Muscle layer of duodenum (tissue), 2 donors: ENCODE measurements around the gene ACLY.
A peak's percentile ranks its signal among the peaks of the same experiment; 100 is the strongest.

Experiments used
- H3K27ac ChIP-seq: one replicate; pipeline ENCODE4 v1.7.0; 2013; ENCODE audit warnings: mild to moderate bottlenecking, low read length
- H3K27me3 ChIP-seq: one replicate; pipeline ENCODE4 v1.7.0; 2013; ENCODE audit warnings: low read depth, mild to moderate bottlenecking, control low read depth, low read length
- H3K36me3 ChIP-seq, 2 donors: one replicate each; pipeline ENCODE4 v1.7.0; 2013; ENCODE audit warnings: low read length in 2 of 2, control low read depth in 1 of 2, mild to moderate bottlenecking in 1 of 2; ENCODE audit not compliant: insufficient read depth in 2 of 2, control insufficient read depth in 1 of 2
- H3K4me1 ChIP-seq, 2 donors: one replicate each; pipeline ENCODE4 v1.7.0; 2013; ENCODE audit warnings: low read length in 2 of 2, mild to moderate bottlenecking in 2 of 2, control low read depth in 1 of 2, moderate library complexity in 1 of 2; ENCODE audit not compliant: insufficient read depth in 2 of 2, control insufficient read depth in 1 of 2
- H3K4me3 ChIP-seq, 2 donors: one replicate each; pipeline ENCODE4 v1.7.0; 2013; ENCODE audit warnings: low read length in 2 of 2, low read depth in 1 of 2, mild to moderate bottlenecking in 1 of 2
- H3K9me3 ChIP-seq, 2 donors: one replicate each; pipeline ENCODE4 v1.7.0; 2013; ENCODE audit warnings: low read length in 2 of 2, control low read depth in 1 of 2, mild to moderate bottlenecking in 1 of 2; ENCODE audit not compliant: control insufficient read depth in 1 of 2
- donor health status: healthy.

Gene ACLY

GRCh38 chr17:41919165-41919817 is 540 bp upstream of the ACLY start:
- H3K9me3 ChIP-seq, result no peaks in the 10 kb centered on the region
- H3K27ac ChIP-seq, result peak overlapping the region; percentile 72
- peak overlapping the region; percentile 84 to 92 for H3K4me3 ChIP-seq
- peaks cover 6 to 23% of the 10 kb centered on the region in 2 donors for H3K4me1 ChIP-seq
- H3K27me3 ChIP-seq, result no peaks in the 10 kb centered on the region
- H3K36me3 ChIP-seq, result no peaks in the 10 kb centered on the region

- Histone ChIP-seq H3K9me3 (no peaks in the 10 kb centered on the region), H3K4me1 (peaks cover 11 to 23% of the 10 kb centered on the region in 2 donors), H3K27ac (peak overlapping the region; percentile 84), H3K27me3 (no peaks in the 10 kb centered on the region), H3K4me3 (peak overlapping the region; percentile 84 to 92), H3K36me3 (peaks cover 8 to 9% of the 10 kb centered on the region in 2 donors)
These were observed 955 bp downstream of the ACLY start for GRCh38 chr17:41917679-41918313.

GRCh38 chr17:41917192-41917591 is 1.6 kb downstream of the ACLY start:
- Histone ChIP-seq H3K36me3 (peaks cover 14 to 15% of the 10 kb centered on the region in 2 donors), H3K4me3 (peak overlapping the region; percentile 84 to 92), H3K4me1 (peaks cover 11 to 23% of the 10 kb centered on the region in 2 donors), H3K27me3 (no peaks in the 10 kb centered on the region), H3K9me3 (no peaks in the 10 kb centered on the region), H3K27ac (peak overlapping the region; percentile 84)

GRCh38 chr17:41915566-41915965 is 3.2 kb downstream of the ACLY start:
- Histone ChIP-seq H3K4me3 (no peak overlapping the region), H3K36me3 (peaks cover 25 to 31% of the 10 kb centered on the region in 2 donors), H3K9me3 (no peaks in the 10 kb centered on the region), H3K4me1 (peaks cover 11 to 23% of the 10 kb centered on the region in 2 donors), H3K27ac (no peak overlapping the region), H3K27me3 (no peaks in the 10 kb centered on the region)

GRCh38 chr17:41915020-41915419 is 3.7 kb downstream of the ACLY start:
- Histone ChIP-seq H3K36me3 (peaks cover 31 to 36% of the 10 kb centered on the region in 2 donors), H3K4me3 (no peak overlapping the region), H3K9me3 (no peaks in the 10 kb centered on the region), H3K27me3 (no peaks in the 10 kb centered on the region), H3K4me1 (peaks cover 11 to 22% of the 10 kb centered on the region in 2 donors), H3K27ac (no peak overlapping the region)

GRCh38 chr17:41914358-41914766 is 4.4 kb downstream of the ACLY start:
- H3K9me3 ChIP-seq, result no peaks in the 10 kb centered on the region
- H3K27ac ChIP-seq, result no peak overlapping the region
- H3K4me3 ChIP-seq, result no peak overlapping the region
- H3K4me1 ChIP-seq, result peaks cover 7 to 15% of the 10 kb centered on the region in 2 donors
- no peaks in the 10 kb centered on the region for H3K27me3 ChIP-seq
- H3K36me3 ChIP-seq, result peaks cover 36 to 43% of the 10 kb centered on the region in 2 donors

GRCh38 chr17:41913798-41914197 is 5.0 kb downstream of the ACLY start:
- no peaks in the 10 kb centered on the region for H3K9me3 ChIP-seq
- H3K36me3 ChIP-seq, result peaks cover 40 to 48% of the 10 kb centered on the region in 2 donors
- H3K27me3 ChIP-seq, result no peaks in the 10 kb centered on the region
- H3K4me3 ChIP-seq, result no peak overlapping the region
- no peak overlapping the region for H3K27ac ChIP-seq
- H3K4me1 ChIP-seq, result peaks cover 7 to 14% of the 10 kb centered on the region in 2 donors

GRCh38 chr17:41912925-41913324 is 5.8 kb downstream of the ACLY start:
- Histone ChIP-seq H3K27me3 (no peaks in the 10 kb centered on the region), H3K9me3 (no peaks in the 10 kb centered on the region), H3K4me3 (no peak overlapping the region), H3K27ac (no peak overlapping the region), H3K4me1 (peaks cover 7 to 14% of the 10 kb centered on the region in 2 donors), H3K36me3 (peaks cover 43 to 52% of the 10 kb centered on the region in 2 donors)

GRCh38 chr17:41910701-41911391 is 7.9 kb downstream of the ACLY start:
- H3K4me3 ChIP-seq, result no peak overlapping the region
- H3K27ac ChIP-seq, result no peak overlapping the region
- H3K4me1 ChIP-seq, result peaks cover 7 to 10% of the 10 kb centered on the region in 2 donors
- H3K9me3 ChIP-seq, result no peaks in the 10 kb centered on the region
- peaks cover 57 to 72% of the 10 kb centered on the region in 2 donors for H3K36me3 ChIP-seq
- no peaks in the 10 kb centered on the region for H3K27me3 ChIP-seq

- no peaks in the 10 kb centered on the region for H3K9me3 ChIP-seq
- H3K36me3 ChIP-seq, result peaks cover 75 to 90% of the 10 kb centered on the region in 2 donors
- no peaks in the 10 kb centered on the region for H3K27me3 ChIP-seq
- H3K27ac ChIP-seq, result no peak overlapping the region
- no peak overlapping the region for H3K4me3 ChIP-seq
- peaks cover 3 to 10% of the 10 kb centered on the region in 2 donors for H3K4me1 ChIP-seq
These were observed 9.7 kb downstream of the ACLY start for GRCh38 chr17:41909088-41909487.
